ENCODE results near the gene ZNF789. TPM values are rescaled to one million over a fixed set of nuclear protein-coding genes. Genes with fewer than 3 reads are reported as not detected.

The ZNF789 gene
- total and polyA plus RNA-seq, 2 donors (not counting 3 experiments of a cell fraction or from before 2014, with no cell fraction given) = 11.6 to 21.6 TPM

DNA sequence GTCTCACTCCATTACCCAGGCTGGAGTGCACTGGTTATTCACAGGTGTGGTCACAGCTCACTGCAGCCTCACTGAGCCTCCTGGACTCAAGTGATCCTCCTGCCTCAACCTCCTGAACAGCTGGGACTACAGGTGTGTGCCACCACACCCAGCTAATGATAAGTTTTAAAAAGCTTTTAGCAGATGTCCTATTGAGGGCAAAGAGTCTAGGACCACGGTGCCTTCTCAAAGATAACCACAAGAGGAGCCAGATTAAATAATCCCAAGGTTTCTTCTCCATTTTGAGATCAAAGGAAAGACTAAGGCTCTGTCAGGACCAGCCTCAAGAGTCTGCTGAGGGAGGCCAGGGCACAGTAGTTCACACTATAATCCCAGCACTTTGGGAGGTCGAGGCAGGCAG, 11.5 kb upstream of the ZNF789 start:
- H3K4me2 ChIP-seq (ENCODE audit: insufficient read depth, low read length) = no peak overlapping the region
- CTCF ChIA-PET = interaction anchor here (1.1 to 2.3 kb wide), 2 partner anchors 15 to 155 kb away, joined by 4 to 8 read pairs; partner anchors contain the start of gene ZSCAN25
- no peak for FAIRE-seq

DNA sequence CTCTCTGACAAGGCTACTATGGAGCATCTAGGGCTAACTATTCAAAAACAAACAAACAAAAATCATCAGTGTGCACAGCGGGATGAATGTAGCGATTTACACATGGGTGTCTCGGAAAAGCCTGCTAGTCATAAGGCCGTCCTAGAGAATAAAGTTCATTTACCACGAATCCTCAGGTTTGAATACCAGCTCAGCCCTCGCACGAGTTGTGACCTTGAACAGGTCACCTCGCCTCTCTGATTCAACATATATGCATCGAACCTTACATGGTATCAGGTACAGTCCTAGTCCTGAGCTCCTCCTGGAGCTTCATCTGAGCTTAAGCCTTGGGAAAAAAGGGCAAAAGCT, 7.3 kb upstream of the ZNF789 start:
- TF ChIP-seq, protein P1, sequence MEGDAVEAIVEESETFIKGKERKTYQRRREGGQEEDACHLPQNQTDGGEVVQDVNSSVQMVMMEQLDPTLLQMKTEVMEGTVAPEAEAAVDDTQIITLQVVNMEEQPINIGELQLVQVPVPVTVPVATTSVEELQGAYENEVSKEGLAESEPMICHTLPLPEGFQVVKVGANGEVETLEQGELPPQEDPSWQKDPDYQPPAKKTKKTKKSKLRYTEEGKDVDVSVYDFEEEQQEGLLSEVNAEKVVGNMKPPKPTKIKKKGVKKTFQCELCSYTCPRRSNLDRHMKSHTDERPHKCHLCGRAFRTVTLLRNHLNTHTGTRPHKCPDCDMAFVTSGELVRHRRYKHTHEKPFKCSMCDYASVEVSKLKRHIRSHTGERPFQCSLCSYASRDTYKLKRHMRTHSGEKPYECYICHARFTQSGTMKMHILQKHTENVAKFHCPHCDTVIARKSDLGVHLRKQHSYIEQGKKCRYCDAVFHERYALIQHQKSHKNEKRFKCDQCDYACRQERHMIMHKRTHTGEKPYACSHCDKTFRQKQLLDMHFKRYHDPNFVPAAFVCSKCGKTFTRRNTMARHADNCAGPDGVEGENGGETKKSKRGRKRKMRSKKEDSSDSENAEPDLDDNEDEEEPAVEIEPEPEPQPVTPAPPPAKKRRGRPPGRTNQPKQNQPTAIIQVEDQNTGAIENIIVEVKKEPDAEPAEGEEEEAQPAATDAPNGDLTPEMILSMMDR (IDR thresholded peaks at IDR 0.05; ENCODE audit: extremely low read depth in 1 of 2, insufficient read depth in 1 of 2, low read depth in 1 of 2, low read length in 2 of 2) = no peak
- TF ChIP-seq EZH2 (IDR thresholded peaks at IDR 0.05; ENCODE audit: borderline replicate concordance, low read depth, low read length, severe bottlenecking) = no peak
- no peak for TF ChIP-seq POLR2AphosphoS5 (IDR thresholded peaks at IDR 0.05; ENCODE audit: insufficient read depth, low read depth, low read length)
- no peak for TF ChIP-seq GATA2 (IDR thresholded peaks at IDR 0.05; ENCODE audit: insufficient read depth, insufficient read length, low read depth, low read length)
- TF ChIP-seq, protein P2, sequence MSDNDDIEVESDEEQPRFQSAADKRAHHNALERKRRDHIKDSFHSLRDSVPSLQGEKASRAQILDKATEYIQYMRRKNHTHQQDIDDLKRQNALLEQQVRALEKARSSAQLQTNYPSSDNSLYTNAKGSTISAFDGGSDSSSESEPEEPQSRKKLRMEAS (IDR thresholded peaks at IDR 0.05; ENCODE audit: insufficient read depth, insufficient read length) = no peak
- no peak for TF ChIP-seq MYC (IDR thresholded peaks at IDR 0.05; ENCODE audit: low read depth, low read length)
- no peak for TF ChIP-seq FOS (IDR thresholded peaks at IDR 0.05; ENCODE audit: borderline replicate concordance, insufficient read depth, low read length)
- TF ChIP-seq JUN (IDR thresholded peaks at IDR 0.05; ENCODE audit: borderline replicate concordance, insufficient read depth, insufficient read length, low read depth) = no peak
- TF ChIP-seq POLR2A (IDR thresholded peaks at IDR 0.05; ENCODE audit: low read depth, low read length) = no peak
- peaks cover 50% of the 10 kb centered on the region for H3K79me2 ChIP-seq (ENCODE audit: control insufficient read depth, insufficient read depth, low read length)
- intact Hi-C loops (cut with micrococcal nuclease) (no loop called here), dilution Hi-C loops (cut with MboI; ENCODE audit: extremely low pct_ligation_motif_present, low sequenced_read_pairs) (no loop called here)
- ChIA-PET POLR2A (interaction anchor here (0.5 kb wide), 1 partner anchor 19 kb away, joined by 6 read pairs; no protein-coding TSS in a partner anchor), CTCF (no interaction called here)
- H4K20me1 ChIP-seq (replicated peaks; ENCODE audit: control insufficient read depth, extremely low read depth, insufficient read depth, low read length) = no peaks in the 10 kb centered on the region
- H3K4me1 ChIP-seq (ENCODE audit: control insufficient read depth, extremely low read depth, insufficient read depth, low read length) = peaks cover 9% of the 10 kb centered on the region
- DNase-seq (ENCODE audit: low read depth, low spot score) = no peak
- BruUV-seq (replicated peaks) = TSS peak; percentile 55
- peaks cover 3 to 6% of the 10 kb centered on the region in 2 experiments for H3K36me3 ChIP-seq (ENCODE audit: control insufficient read depth in 2 of 2, extremely low read depth in 1 of 2, insufficient read depth in 2 of 2, low read length in 2 of 2)
- H3K9me1 ChIP-seq (replicated peaks; ENCODE audit: control insufficient read depth, extremely low read depth, insufficient read depth, low read length) = no peaks in the 10 kb centered on the region
- H3K4me3 ChIP-seq (replicated peaks in 1 of 3; ENCODE audit: insufficient read depth in 1 of 3, low read depth in 1 of 3, low read length in 3 of 3) = peak overlapping the region; percentile 32 to 91 (median 64)
- no peaks in the 10 kb centered on the region for H3K9me3 ChIP-seq (replicated peaks; ENCODE audit: control insufficient read depth, insufficient read depth, low read length)
- H3K4me2 ChIP-seq (ENCODE audit: insufficient read depth, low read length) = peak overlapping the region; percentile 96
- H3K9ac ChIP-seq (replicated peaks; ENCODE audit: extremely low read depth, insufficient read depth, low read length) = peak overlapping the region; percentile 87
- H3K27ac ChIP-seq (ENCODE audit: insufficient read depth, low read depth, low read length) = peak overlapping the region; percentile 64
- peak; percentile 12 for FAIRE-seq
- H3K27me3 ChIP-seq (ENCODE audit: control insufficient read depth in 2 of 2, insufficient read depth in 2 of 2, low read length in 2 of 2) = no peaks in the 10 kb centered on the region
- H2AFZ ChIP-seq (ENCODE audit: low read depth, low read length) = no peak overlapping the region

More for the DNA sequence above, 11.5 kb upstream of the ZNF789 start:
- Histone ChIP-seq H3K9me3 (replicated peaks; ENCODE audit: control insufficient read depth, insufficient read depth, low read length) (no peaks in the 10 kb centered on the region), H3K27me3 (ENCODE audit: control insufficient read depth in 2 of 2, insufficient read depth in 2 of 2, low read length in 2 of 2) (no peaks in the 10 kb centered on the region), H3K4me3 (replicated peaks in 1 of 3; ENCODE audit: insufficient read depth in 1 of 3, low read depth in 1 of 3, low read length in 3 of 3) (no peak overlapping the region), H3K36me3 (ENCODE audit: control insufficient read depth in 2 of 2, extremely low read depth in 1 of 2, insufficient read depth in 2 of 2, low read length in 2 of 2) (peaks cover 3 to 30% of the 10 kb centered on the region in 2 experiments), H3K27ac (ENCODE audit: insufficient read depth, low read depth, low read length) (no peak overlapping the region), H2AFZ (ENCODE audit: low read depth, low read length) (no peak overlapping the region), H3K9me1 (replicated peaks; ENCODE audit: control insufficient read depth, extremely low read depth, insufficient read depth, low read length) (no peaks in the 10 kb centered on the region), H4K20me1 (replicated peaks; ENCODE audit: control insufficient read depth, extremely low read depth, insufficient read depth, low read length) (no peaks in the 10 kb centered on the region), H3K4me1 (ENCODE audit: control insufficient read depth, extremely low read depth, insufficient read depth, low read length) (peaks cover 9% of the 10 kb centered on the region), H3K9ac (replicated peaks; ENCODE audit: extremely low read depth, insufficient read depth, low read length) (no peak overlapping the region), H3K79me2 (ENCODE audit: control insufficient read depth, insufficient read depth, low read length) (peaks cover 75% of the 10 kb centered on the region)
- intact Hi-C loops (cut with micrococcal nuclease) = no loop called here
- POLR2A ChIA-PET = no interaction called here
- no TSS peak for BruUV-seq (replicated peaks)
- dilution Hi-C loops (cut with MboI; ENCODE audit: extremely low pct_ligation_motif_present, low sequenced_read_pairs) = no loop called here
- no peak for DNase-seq (ENCODE audit: low read depth, low spot score)
- no peak for TF ChIP-seq MYC (IDR thresholded peaks at IDR 0.05; ENCODE audit: low read depth, low read length)
- TF ChIP-seq GATA2 (IDR thresholded peaks at IDR 0.05; ENCODE audit: insufficient read depth, insufficient read length, low read depth, low read length) = no peak
- TF ChIP-seq POLR2A (IDR thresholded peaks at IDR 0.05; ENCODE audit: low read depth, low read length) = no peak
- no peak for TF ChIP-seq POLR2AphosphoS5 (IDR thresholded peaks at IDR 0.05; ENCODE audit: insufficient read depth, low read depth, low read length)
